Measurements from ENCODE around the gene USP43.

DNA sequence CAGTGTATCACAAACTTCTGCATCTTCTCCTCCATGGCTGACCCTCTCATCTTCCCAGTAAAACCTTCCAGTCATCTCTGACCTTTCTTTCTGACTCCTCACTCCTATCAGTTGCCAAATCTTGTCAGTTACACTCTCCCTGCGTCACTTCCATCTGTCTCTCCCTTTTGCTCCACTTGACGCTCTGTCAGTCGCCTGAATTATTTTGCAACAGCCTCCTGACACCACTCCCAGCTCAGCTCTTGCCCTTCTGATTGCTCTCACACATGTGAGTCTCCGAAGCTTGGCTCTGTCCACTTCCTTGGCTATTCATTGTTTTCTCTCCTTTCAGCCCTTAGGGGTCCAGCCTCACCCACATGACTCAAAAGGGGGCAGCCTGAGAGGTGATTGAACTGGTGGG is 118.3 kb downstream of the USP43 start:
- TF ChIP-seq POLR2A (IDR thresholded peaks at IDR 0.05): no peak
- TF ChIP-seq, protein P1, sequence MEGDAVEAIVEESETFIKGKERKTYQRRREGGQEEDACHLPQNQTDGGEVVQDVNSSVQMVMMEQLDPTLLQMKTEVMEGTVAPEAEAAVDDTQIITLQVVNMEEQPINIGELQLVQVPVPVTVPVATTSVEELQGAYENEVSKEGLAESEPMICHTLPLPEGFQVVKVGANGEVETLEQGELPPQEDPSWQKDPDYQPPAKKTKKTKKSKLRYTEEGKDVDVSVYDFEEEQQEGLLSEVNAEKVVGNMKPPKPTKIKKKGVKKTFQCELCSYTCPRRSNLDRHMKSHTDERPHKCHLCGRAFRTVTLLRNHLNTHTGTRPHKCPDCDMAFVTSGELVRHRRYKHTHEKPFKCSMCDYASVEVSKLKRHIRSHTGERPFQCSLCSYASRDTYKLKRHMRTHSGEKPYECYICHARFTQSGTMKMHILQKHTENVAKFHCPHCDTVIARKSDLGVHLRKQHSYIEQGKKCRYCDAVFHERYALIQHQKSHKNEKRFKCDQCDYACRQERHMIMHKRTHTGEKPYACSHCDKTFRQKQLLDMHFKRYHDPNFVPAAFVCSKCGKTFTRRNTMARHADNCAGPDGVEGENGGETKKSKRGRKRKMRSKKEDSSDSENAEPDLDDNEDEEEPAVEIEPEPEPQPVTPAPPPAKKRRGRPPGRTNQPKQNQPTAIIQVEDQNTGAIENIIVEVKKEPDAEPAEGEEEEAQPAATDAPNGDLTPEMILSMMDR (IDR thresholded peaks at IDR 0.05 in 8 of 11, conservative IDR thresholded peaks at IDR 0.05 in 3 of 11): no peak
- peak in 1 of 3 donors; percentile 9 for TF ChIP-seq POLR2AphosphoS5 (IDR thresholded peaks at IDR 0.05)

All from spleen (tissue), 7 donors.